NCI-H2029 treated with DMSO at 0.1 percent for 48 hours (cell line): ENCODE results near the gene ANAPC13.

Experiments used
- DNase-seq: peaks from one replicate; lab custom pipeline; 2025; lab: John Stamatoyannopoulos, UW

The ANAPC13 gene

GRCh38 chr3:134449277-134449676, 36.5 kb downstream of the ANAPC13 start:
- DNase-seq: no peak

DNA sequence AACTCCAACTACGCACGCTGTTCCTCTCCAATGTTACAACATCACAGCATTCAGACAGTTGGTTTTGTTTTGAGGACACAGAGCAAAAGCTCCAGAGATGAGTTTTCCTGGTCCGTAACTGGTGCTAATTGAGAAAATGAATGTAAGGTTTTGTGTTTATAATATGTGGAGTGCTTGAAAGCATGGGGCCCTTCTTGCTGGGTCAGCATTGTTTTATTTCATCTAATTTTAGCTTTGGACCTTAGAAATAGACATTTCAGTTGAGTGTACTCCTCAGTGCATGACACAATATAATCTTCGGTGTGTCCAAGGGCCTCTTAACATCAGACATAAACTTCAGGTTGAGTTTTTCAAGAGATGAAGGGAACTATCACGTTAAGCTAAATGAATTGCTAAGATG, 37.1 kb downstream of the ANAPC13 start:
- DNase-seq: no peak

DNA sequence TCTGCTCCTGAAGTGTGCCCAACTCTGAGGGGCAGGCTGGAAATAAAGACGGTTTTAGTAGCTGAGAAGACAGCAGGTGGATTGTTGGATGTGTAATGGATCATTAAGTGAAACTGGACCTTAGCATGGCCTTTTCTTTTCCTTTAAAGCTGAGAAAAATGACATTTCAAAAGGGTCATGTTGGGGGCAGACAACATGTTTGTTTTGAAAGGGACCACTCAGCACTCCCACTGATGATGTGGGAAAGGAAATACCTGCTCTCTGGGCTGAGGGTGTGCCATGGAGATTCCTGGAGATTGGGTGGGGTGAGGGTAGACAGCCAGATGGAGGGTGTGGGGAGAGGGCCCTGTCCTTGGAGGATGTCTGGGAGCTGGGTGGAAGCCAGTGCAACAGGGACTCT, 38.4 kb downstream of the ANAPC13 start:
- no peak for DNase-seq

GRCh38 chr3:134446800-134447199, 39.0 kb downstream of the ANAPC13 start:
- no peak for DNase-seq

- DNase-seq: no peak
These were observed 40.1 kb downstream of the ANAPC13 start for GRCh38 chr3:134445636-134446035.

DNA sequence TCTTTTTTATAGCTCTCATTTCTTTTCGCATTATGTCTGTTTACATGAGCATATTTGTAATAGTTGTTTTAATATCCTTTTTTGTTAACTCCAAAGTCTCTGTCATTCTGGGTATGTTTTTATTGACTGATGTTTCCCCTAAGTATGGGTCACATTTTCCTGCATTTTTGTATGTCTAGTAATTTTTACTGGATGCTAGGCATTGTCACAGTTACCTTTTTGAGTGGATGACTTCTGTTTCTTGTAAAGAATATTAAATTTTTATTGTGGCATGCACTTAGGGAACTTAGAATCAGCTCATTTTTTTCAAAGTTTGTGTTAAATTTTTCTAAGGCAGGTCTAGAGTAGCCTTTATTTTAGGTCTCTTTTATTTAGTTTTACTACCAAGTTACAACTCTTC, 40.7 kb downstream of the ANAPC13 start:
- no peak for DNase-seq

- DNase-seq: no peak
These were observed 44.0 kb downstream of the ANAPC13 start for GRCh38 chr3:134441821-134442220.

DNA sequence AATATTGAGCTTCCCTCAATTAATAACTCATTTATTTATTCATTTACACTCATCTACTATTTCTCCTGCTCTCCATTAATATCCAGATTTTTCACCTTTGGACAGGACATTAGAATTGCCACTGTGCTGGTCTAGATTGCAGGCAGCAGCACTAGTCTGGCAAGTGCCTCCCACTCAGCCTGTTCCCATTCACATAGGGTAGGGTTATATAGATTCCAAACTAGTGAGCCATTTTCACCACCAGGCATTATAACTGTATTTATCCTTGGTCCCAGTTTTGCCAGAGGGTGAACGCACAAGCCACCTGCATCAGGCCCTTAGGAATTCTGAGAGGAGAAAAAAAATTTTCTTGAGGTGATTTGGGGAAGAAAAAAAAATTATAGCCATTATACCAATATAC, 44.5 kb downstream of the ANAPC13 start:
- no peak for DNase-seq

DNA sequence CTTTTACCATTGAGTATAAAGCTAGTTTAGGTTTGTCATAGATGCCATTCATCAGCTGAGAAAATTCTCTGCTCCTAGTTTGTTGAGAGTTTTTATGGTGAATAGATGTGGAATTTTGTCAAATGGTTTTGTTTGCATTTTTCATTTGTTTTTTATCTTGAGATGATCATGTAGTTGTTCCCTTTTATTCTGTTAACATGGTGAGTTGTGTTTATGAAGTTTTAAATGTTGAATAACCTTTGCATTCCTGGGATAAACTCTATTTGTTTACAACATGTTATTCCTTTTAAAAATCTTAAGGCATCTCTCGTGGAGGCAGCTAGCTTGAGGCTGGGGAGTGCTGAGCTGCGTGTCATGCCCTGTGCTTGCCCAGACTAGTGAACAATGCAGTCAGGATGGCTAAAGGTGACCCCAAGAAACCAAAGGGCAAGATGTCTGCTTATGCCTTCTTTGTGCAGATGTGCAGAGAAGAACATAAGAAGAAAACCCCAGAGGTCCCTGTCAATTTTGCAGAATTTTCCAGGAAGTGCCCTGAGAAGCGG, 48.5 kb downstream of the ANAPC13 start:
- no peak for DNase-seq

DNA sequence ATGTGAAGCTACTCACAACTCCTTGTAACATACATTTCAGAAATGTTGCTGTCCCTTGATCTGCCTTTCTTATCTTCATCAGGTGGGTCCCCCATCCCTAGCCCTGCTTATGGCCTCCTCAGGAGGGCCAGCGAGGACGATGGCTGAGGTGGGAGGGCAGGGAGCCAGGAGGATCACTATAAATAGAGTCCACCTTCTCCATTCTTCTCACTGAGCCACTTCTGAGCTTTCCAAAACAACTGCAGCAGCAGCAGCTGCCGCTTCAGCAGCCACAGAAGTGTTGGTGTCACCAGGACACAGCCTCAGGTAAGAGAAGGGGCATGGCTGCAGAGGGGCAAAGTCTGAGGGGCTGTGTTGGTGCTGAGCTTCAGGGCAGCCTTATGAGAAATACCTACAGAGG, 53.5 kb downstream of the ANAPC13 start:
- no peak for DNase-seq

GRCh38 chr3:134430950-134431445, 54.8 kb downstream of the ANAPC13 start:
- no peak for DNase-seq

DNA sequence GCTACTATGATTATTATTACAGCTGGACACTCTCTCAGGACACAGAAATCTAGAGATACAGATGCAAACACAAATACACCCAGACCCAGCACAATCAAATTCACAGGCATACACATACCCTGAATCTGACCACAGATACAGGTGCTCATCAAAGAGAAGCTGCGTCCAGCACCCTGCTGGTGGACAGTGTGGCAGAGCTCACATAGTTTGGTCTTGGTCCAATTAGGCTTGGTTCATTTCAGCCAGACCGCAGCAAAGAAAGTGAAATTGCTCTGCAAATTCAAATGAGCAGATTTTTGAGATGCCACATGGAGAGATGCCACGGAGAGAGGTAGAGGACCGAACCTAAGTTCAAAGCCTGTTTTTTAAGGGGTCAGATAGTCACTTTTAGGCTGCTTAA, 55.6 kb downstream of the ANAPC13 start:
- no peak for DNase-seq

DNA sequence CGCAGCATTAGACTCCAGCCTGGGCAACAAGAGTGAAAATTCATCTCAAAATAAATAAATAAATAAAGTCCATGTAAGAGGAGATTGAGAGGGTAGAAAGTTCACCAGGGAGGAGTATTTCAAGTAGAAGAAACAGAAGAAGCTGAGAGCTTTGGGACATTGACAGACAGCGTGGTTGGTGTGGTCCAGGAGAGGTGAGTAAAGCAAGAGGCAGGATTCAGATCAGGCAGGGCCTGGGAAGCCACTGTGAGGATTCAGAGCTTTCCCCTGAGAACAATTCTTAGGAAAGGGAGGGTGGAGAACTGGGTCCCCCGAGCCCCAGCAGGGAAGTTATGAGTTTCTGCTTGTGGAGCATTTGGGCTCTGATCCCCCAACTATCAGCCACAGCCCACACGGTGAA, 57.4 kb downstream of the ANAPC13 start:
- DNase-seq: no peak
